Hepatocyte (in vitro differentiated cells): ENCODE measurements around the gene MADD. TPM values are rescaled to one million over a fixed set of nuclear protein-coding genes. Genes with fewer than 3 reads are reported as not detected.

Experiments
- DNase-seq: peaks from one replicate; pipeline ENCODE4 v3.0.0-alpha.2; 2016; ENCODE audit warnings: low spot score
- H2AFZ ChIP-seq: fragments of 200-600 bp; sonication (generic); 2 replicates; pipeline ENCODE4 v1.6.0; 2016; ENCODE audit warnings: antibody characterized with exemption, mild to moderate bottlenecking
- H3K27ac ChIP-seq: fragments of 200-600 bp; sonication (generic); 2 replicates; pipeline ENCODE4 v1.5.1; 2016; ENCODE audit warnings: mild to moderate bottlenecking
- H3K27me3 ChIP-seq: fragments of 200-600 bp; sonication (generic); 2 replicates; pipeline ENCODE4 v1.6.1; 2016
- H3K36me3 ChIP-seq: fragments of 200-600 bp; sonication (generic); replicated peaks from 2 replicates; pipeline ENCODE4 v1.5.1; 2016; ENCODE audit warnings: low read depth; ENCODE audit not compliant: insufficient read depth
- H3K4me1 ChIP-seq: fragments of 200-600 bp; sonication (generic); 2 replicates; pipeline ENCODE4 v1.5.1; 2016; ENCODE audit warnings: mild to moderate bottlenecking, moderate library complexity; ENCODE audit not compliant: insufficient read depth
- H3K4me2 ChIP-seq: fragments of 200-600 bp; sonication (generic); 2 replicates; pipeline ENCODE4 v1.6.0; 2016
- H3K4me3 ChIP-seq: fragments of 200-600 bp; sonication (generic); 2 replicates; pipeline ENCODE4 v1.5.1; 2016; ENCODE audit warnings: mild to moderate bottlenecking
- H3K79me2 ChIP-seq: fragments of 200-600 bp; sonication (generic); 2 replicates; pipeline ENCODE4 v1.6.0; 2017; ENCODE audit warnings: mild to moderate bottlenecking
- H3K9me2 ChIP-seq: fragments of 200-600 bp; sonication (generic); replicated peaks from 2 replicates; pipeline ENCODE4 v1.6.0; 2017; ENCODE audit warnings: mild to moderate bottlenecking; ENCODE audit not compliant: insufficient read depth
- H3K9me3 ChIP-seq: fragments of 200-600 bp; sonication (generic); 2 replicates; pipeline ENCODE4 v1.5.1; 2016; ENCODE audit warnings: low read depth, mild to moderate bottlenecking
- H4K20me1 ChIP-seq: fragments of 200-600 bp; sonication (generic); 2 replicates; pipeline ENCODE4 v1.6.0; 2016; ENCODE audit warnings: mild to moderate bottlenecking; ENCODE audit not compliant: insufficient read depth, poor library complexity, severe bottlenecking
- CTCF ChIP-seq: fragments of 200-600 bp; sonication (generic); IDR thresholded peaks from 2 replicates; pipeline ENCODE4 v1.5.1; 2016; ENCODE audit warnings: antibody characterized with exemption, mild to moderate bottlenecking; ENCODE audit not compliant: poor library complexity
- EZH2 ChIP-seq: fragments of 200-600 bp; sonication (generic); IDR thresholded peaks from 2 replicates; pipeline ENCODE4 v1.6.1; 2016; ENCODE audit warnings: antibody characterized with exemption, mild to moderate bottlenecking, borderline replicate concordance
- EZH2phosphoT487 ChIP-seq: fragments of 200-600 bp; sonication (generic); IDR thresholded peaks from one replicate; pipeline ENCODE4 v1.6.1; 2018; ENCODE audit warnings: antibody characterized with exemption, mild to moderate bottlenecking, low read depth, moderate library complexity; ENCODE audit not compliant: unreplicated experiment, severe bottlenecking
- WGBS: methylation state at CpG from one replicate; pipeline ENCODE4 v1.1.6; 2016; ENCODE audit warnings: low lambda C conversion rate; ENCODE audit errors: missing lambda C conversion rate; 5-methylcytosine and 5-hydroxymethylcytosine counted together
- polyA plus RNA-seq: library from polyadenylated mRNA; unstranded; fragments of >200 nt; fragmentation: Nextera tagmentation; extraction: Ambion mirVana; gene quantifications from 2 replicates; pipeline ENCODE4 v1.2.1, GENCODE V29; 2016
- total RNA-seq: library from RNA; depleted of rRNA; stranded (reverse); fragments of >200 nt; gene quantifications from 2 replicates; pipeline ENCODE4 v1.2.3, GENCODE V29; 2014

Gene MADD
- total and polyA plus RNA-seq, 2 experiments from 2014 or later = 17.6 to 19.1 TPM

GRCh38 chr11:47318166-47318565 lies 48.2 kb downstream of the MADD start:
- Histone ChIP-seq H2AFZ (no peak overlapping the region), H3K27ac (no peak overlapping the region), H3K36me3 (no peaks in the 10 kb centered on the region), H3K4me1 (no peaks in the 10 kb centered on the region), H3K9me2 (no peaks in the 10 kb centered on the region), H3K4me3 (no peak overlapping the region), H3K9me3 (no peaks in the 10 kb centered on the region), H3K79me2 (no peaks in the 10 kb centered on the region), H3K27me3 (no peaks in the 10 kb centered on the region), H3K4me2 (no peak overlapping the region), H4K20me1 (no peaks in the 10 kb centered on the region)
- 98% methylated on average over 2 of the region's 2 CpGs for WGBS
- TF ChIP-seq EZH2 = no peak
- TF ChIP-seq CTCF = no peak
- TF ChIP-seq EZH2phosphoT487 = no peak
- DNase-seq = no peak

- H4K20me1 ChIP-seq = no peaks in the 10 kb centered on the region
- H3K27ac ChIP-seq = no peak overlapping the region
- no peaks in the 10 kb centered on the region for H3K36me3 ChIP-seq
- TF ChIP-seq EZH2phosphoT487 = no peak
- no peak for TF ChIP-seq EZH2
- TF ChIP-seq CTCF = no peak
- no peaks in the 10 kb centered on the region for H3K79me2 ChIP-seq
- H3K4me1 ChIP-seq = no peaks in the 10 kb centered on the region
- no peak overlapping the region for H2AFZ ChIP-seq
- 95% methylated on average over 12 of the region's 12 CpGs for WGBS
- no peak overlapping the region for H3K4me2 ChIP-seq
- H3K27me3 ChIP-seq = no peaks in the 10 kb centered on the region
- no peaks in the 10 kb centered on the region for H3K9me3 ChIP-seq
- no peak overlapping the region for H3K4me3 ChIP-seq
- H3K9me2 ChIP-seq = no peaks in the 10 kb centered on the region
- DNase-seq = no peak
Measured at GRCh38 chr11:47324520-47324919, 54.6 kb downstream of the MADD start.

GRCh38 chr11:47325271-47326041 lies 55.5 kb downstream of the MADD start:
- Histone ChIP-seq H3K27me3 (no peaks in the 10 kb centered on the region), H3K27ac (no peak overlapping the region), H3K9me2 (no peaks in the 10 kb centered on the region), H3K36me3 (no peaks in the 10 kb centered on the region), H2AFZ (no peak overlapping the region), H3K79me2 (no peaks in the 10 kb centered on the region), H3K4me2 (no peak overlapping the region), H3K9me3 (no peaks in the 10 kb centered on the region), H4K20me1 (no peaks in the 10 kb centered on the region), H3K4me1 (no peaks in the 10 kb centered on the region), H3K4me3 (no peak overlapping the region)
- no peak for DNase-seq
- WGBS = 95% methylated on average over 15 of the region's 15 CpGs
- TF ChIP-seq CTCF (no peak), EZH2phosphoT487 (no peak), EZH2 (no peak)

GRCh38 chr11:47326198-47326597 lies 56.3 kb downstream of the MADD start:
- H3K4me2 ChIP-seq = no peak overlapping the region
- H3K9me3 ChIP-seq = no peaks in the 10 kb centered on the region
- H3K27ac ChIP-seq = no peak overlapping the region
- no peak overlapping the region for H2AFZ ChIP-seq
- H4K20me1 ChIP-seq = no peaks in the 10 kb centered on the region
- TF ChIP-seq EZH2phosphoT487 = no peak
- no peak for TF ChIP-seq EZH2
- TF ChIP-seq CTCF = no peak
- WGBS = 95% methylated on average over 12 of the region's 12 CpGs
- H3K9me2 ChIP-seq = no peaks in the 10 kb centered on the region
- H3K27me3 ChIP-seq = no peaks in the 10 kb centered on the region
- no peaks in the 10 kb centered on the region for H3K36me3 ChIP-seq
- H3K4me1 ChIP-seq = no peaks in the 10 kb centered on the region
- no peak overlapping the region for H3K4me3 ChIP-seq
- DNase-seq = no peak
- H3K79me2 ChIP-seq = no peaks in the 10 kb centered on the region
